IMR-90 (cell line): ENCODE measurements around the gene PTPRN2. TPM values are rescaled to one million over a fixed set of nuclear protein-coding genes. Genes with fewer than 3 reads are reported as not detected.

Experiments used
- ATAC-seq: fragments of 200-7000 bp; cut with Tn5 transposase; 2 replicates; pipeline ENCODE4 v1.9.1; 2020; ENCODE audit warnings: low read depth, mild to moderate bottlenecking, moderate library complexity
- BruUV-seq: library from RNA; stranded (reverse); fragments of 400-500 nt; replicated peaks from 2 replicates; lab custom pipeline; 2021; lab: Mats Ljungman, UMichigan
- CTCF ChIA-PET: fragments of 300-600 bp; formaldehyde crosslinking; extraction: SDS; loops from one replicate; lab custom pipeline; 2021; ENCODE audit warnings: antibody characterized with exemption; lab: Yijun Ruan, JAX
- POLR2A ChIA-PET: fragments of 300-600 bp; sonication (Branson Sonifier 250); formaldehyde crosslinking; loops from one replicate; lab custom pipeline; 2022; ENCODE audit warnings: antibody characterized with exemption; ENCODE audit not compliant: unreplicated experiment; lab: Charles Lee
- DNase-seq: peaks from one replicate; pipeline ENCODE4 v3.0.0; 2013
- H2AFZ ChIP-seq: replicated peaks from 2 replicates; pipeline ENCODE3; 2013; ENCODE audit warnings: low read length, mild to moderate bottlenecking; ENCODE audit not compliant: poor library complexity
- H2AK5ac ChIP-seq: 2 replicates; pipeline ENCODE4 v1.6.1; 2013; ENCODE audit warnings: low read depth, low read length, inconsistent platforms
- H2AK9ac ChIP-seq: replicated peaks from 2 replicates; pipeline ENCODE3; 2013; ENCODE audit warnings: mild to moderate bottlenecking, low read depth, low read length, moderate library complexity; ENCODE audit not compliant: poor library complexity
- H2BK120ac ChIP-seq: 2 replicates; pipeline ENCODE4 v1.6.1; 2013; ENCODE audit warnings: low read depth, low read length, inconsistent platforms
- H2BK15ac ChIP-seq: 3 replicates; pipeline ENCODE4 v1.6.1; 2013; ENCODE audit warnings: low read depth, low read length, inconsistent platforms
- H2BK20ac ChIP-seq: 2 replicates; pipeline ENCODE4 v1.6.1; 2013; ENCODE audit warnings: low read depth, mild to moderate bottlenecking, inconsistent platforms, low read length, moderate library complexity
- H2BK5ac ChIP-seq: 2 replicates; pipeline ENCODE4 v1.6.1; 2013; ENCODE audit warnings: mild to moderate bottlenecking, low read depth, low read length, inconsistent platforms; ENCODE audit not compliant: poor library complexity, severe bottlenecking
- H3K14ac ChIP-seq: replicated peaks from 2 replicates; pipeline ENCODE4 v1.6.1; 2013; ENCODE audit warnings: low read depth, low read length, inconsistent platforms
- H3K18ac ChIP-seq: 2 replicates; pipeline ENCODE4 v1.6.1; 2013; ENCODE audit warnings: low read depth, low read length, control low read depth
- H3K23ac ChIP-seq: 2 replicates; pipeline ENCODE4 v1.6.1; 2013; ENCODE audit warnings: low read depth, low read length, inconsistent platforms
- H3K27ac ChIP-seq: 2 replicates; pipeline ENCODE4 v1.5.1; 2013; ENCODE audit warnings: mild to moderate bottlenecking, control low read depth, low read length; ENCODE audit not compliant: insufficient read depth
- H3K27me3 ChIP-seq: 2 replicates; pipeline ENCODE4 v1.6.1; 2013; ENCODE audit warnings: low read length; ENCODE audit not compliant: control insufficient read depth, insufficient read depth
- H3K36me3 ChIP-seq: 2 replicates; pipeline ENCODE4 v1.6.1; 2013; ENCODE audit warnings: low read length, mixed read lengths; ENCODE audit not compliant: control insufficient read depth, insufficient read depth
- H3K4ac ChIP-seq: 2 replicates; pipeline ENCODE4 v1.6.1; 2013; ENCODE audit warnings: low read depth, low read length, inconsistent platforms
- H3K4me1 ChIP-seq: 2 replicates; pipeline ENCODE4 v1.6.1; 2013; ENCODE audit warnings: low read length, mixed read lengths; ENCODE audit not compliant: control insufficient read depth, insufficient read depth
- H3K4me2 ChIP-seq: 2 replicates; pipeline ENCODE4 v1.6.1; 2013; ENCODE audit warnings: low read depth, mild to moderate bottlenecking, control low read depth, low read length, moderate library complexity
- H3K4me3 ChIP-seq: 2 replicates; pipeline ENCODE4 v1.5.1; 2013; ENCODE audit warnings: low read depth, mild to moderate bottlenecking, control low read depth, low read length, moderate library complexity; ENCODE audit not compliant: insufficient read depth
- H3K56ac ChIP-seq: 2 replicates; pipeline ENCODE4 v1.6.1; 2013; ENCODE audit warnings: low read length, inconsistent platforms; ENCODE audit not compliant: insufficient read depth; ENCODE audit errors: extremely low read depth
- H3K79me1 ChIP-seq, 2 experiments: 2 replicates each; pipeline ENCODE4 v1.6.1; 2013; ENCODE audit warnings: low read length in 2 of 2, inconsistent platforms in 1 of 2, low read depth in 1 of 2
- H3K9ac ChIP-seq: 2 replicates; pipeline ENCODE4 v1.6.1; 2013; ENCODE audit warnings: low read depth, low read length, control low read depth
- H3K9me1 ChIP-seq: 2 replicates; pipeline ENCODE4 v1.6.1; 2013; ENCODE audit warnings: low read length, inconsistent platforms; ENCODE audit not compliant: insufficient read depth
- H3K9me3 ChIP-seq: 2 replicates; pipeline ENCODE4 v1.6.1; 2013; ENCODE audit warnings: low read length; ENCODE audit not compliant: control insufficient read depth, insufficient read depth
- H4K20me1 ChIP-seq: 2 replicates; pipeline ENCODE4 v1.6.1; 2013; ENCODE audit warnings: low read length, inconsistent platforms; ENCODE audit not compliant: insufficient read depth
- H4K5ac ChIP-seq: 2 replicates; pipeline ENCODE4 v1.6.1; 2013; ENCODE audit warnings: mild to moderate bottlenecking, low read depth, low read length, control low read depth
- H4K8ac ChIP-seq, 2 experiments: 2 replicates each; pipeline ENCODE4 v1.6.1; 2013; ENCODE audit warnings: low read depth in 2 of 2, low read length in 2 of 2, control low read depth in 1 of 2, inconsistent platforms in 1 of 2
- H4K91ac ChIP-seq: 2 replicates; pipeline ENCODE4 v1.6.1; 2013; ENCODE audit warnings: low read depth, low read length, inconsistent platforms; ENCODE audit not compliant: insufficient read depth
- CEBPB ChIP-seq: IDR thresholded peaks from 2 replicates; pipeline ENCODE4 v1.6.1; 2012; ENCODE audit warnings: low read depth, low read length, improper control_type of control experiment
- CHD1 ChIP-seq: IDR thresholded peaks from 2 replicates; pipeline ENCODE4 v1.6.1; 2012; ENCODE audit warnings: low read depth, low read length, improper control_type of control experiment
- CTCF ChIP-seq: conservative IDR thresholded peaks from 2 replicates; pipeline ENCODE4 v1.5.1; 2012; ENCODE audit warnings: mild to moderate bottlenecking, low read depth, low read length, improper control_type of control experiment
- ELK1 ChIP-seq: fragments of 150-350 bp; IDR thresholded peaks from 2 replicates; pipeline ENCODE4 v1.6.1; 2016; ENCODE audit warnings: low read depth, mild to moderate bottlenecking, low read length, moderate library complexity, borderline replicate concordance
- FOS ChIP-seq: fragments of 150-350 bp; IDR thresholded peaks from 2 replicates; pipeline ENCODE4 v1.6.1; 2016; ENCODE audit warnings: low read depth, low read length
- MAFK ChIP-seq: IDR thresholded peaks from 2 replicates; pipeline ENCODE4 v1.6.1; 2012; ENCODE audit warnings: low read depth, low read length, improper control_type of control experiment
- POLR2A ChIP-seq: IDR thresholded peaks from 2 replicates; pipeline ENCODE4 v1.6.1; 2012; ENCODE audit warnings: mild to moderate bottlenecking, low read depth, low read length
- RAD21 ChIP-seq: IDR thresholded peaks from 2 replicates; pipeline ENCODE4 v1.6.1; 2012; ENCODE audit warnings: low read length, improper control_type of control experiment
- RCOR1 ChIP-seq: IDR thresholded peaks from 2 replicates; pipeline ENCODE4 v1.6.1; 2012; ENCODE audit warnings: mild to moderate bottlenecking, low read length, improper control_type of control experiment; ENCODE audit not compliant: insufficient replicate concordance
- RFX5 ChIP-seq: IDR thresholded peaks from 2 replicates; pipeline ENCODE4 v1.8.0; 2012; ENCODE audit warnings: low read depth, mild to moderate bottlenecking, low read length, moderate library complexity
- WGBS, 2 experiments: methylation state at CpG; one replicate each; pipeline versions ENCODE4 v1.1.5 to v1.1.7; 2013; ENCODE audit warnings: missing lambda C conversion rate in 2 of 2; ENCODE audit not compliant: insufficient read length in 1 of 2; ENCODE audit errors: extremely low coverage in 2 of 2; 5-methylcytosine and 5-hydroxymethylcytosine counted together
- dilution Hi-C: fragments of 300-500 bp; cut with HindIII; formaldehyde crosslinking; loops from one replicate; pipeline ENCODE4 v1.14.3; 2018; ENCODE audit warnings: low sequenced_read_pairs; ENCODE audit not compliant: unreplicated experiment
- in situ Hi-C: fragments of 300-500 bp; cut with MboI; formaldehyde crosslinking; loops from 3 replicates; pipeline ENCODE4 v1.14.3; 2019; ENCODE audit warnings: low sequenced_read_pairs, inconsistent platforms, mixed read lengths
- intact Hi-C: fragments of 100-400 bp; cut with micrococcal nuclease; formaldehyde crosslinking; loops from 2 replicates; pipeline ENCODE4 v1.10.0; 2022
- polyA plus RNA-seq, 3 experiments: library from polyadenylated mRNA; depleted of rRNA; stranded (reverse); fragments of >200 nt; gene quantifications; 2 replicates each; pipeline ENCODE4 v1.2.3, GENCODE V29; 2012; ENCODE audit warnings: low replicate concordance in 1 of 3
- total RNA-seq: library from RNA; depleted of rRNA; stranded (reverse); fragments of >200 nt; gene quantifications from 2 replicates; pipeline ENCODE4 v1.2.3, GENCODE V29; 2012

The PTPRN2 gene
- total and polyA plus RNA-seq, 2 of the 4 experiments (the other 2 are of a cell fraction), result 0.03 TPM; not detected in 1

GRCh38 chr7:158252837-158253669 lies 334.6 kb downstream of the PTPRN2 start:
- Histone ChIP-seq H2AFZ (no peak overlapping the region), H2AK5ac (no peak overlapping the region), H4K20me1 (no peaks in the 10 kb centered on the region), H3K4ac (no peak overlapping the region), H3K18ac (no peak overlapping the region), H3K9me1 (no peaks in the 10 kb centered on the region), H4K8ac (no peak overlapping the region), H3K14ac (no peak overlapping the region), H4K5ac (no peak overlapping the region), H4K91ac (no peak overlapping the region), H3K4me2 (no peak overlapping the region), H2BK120ac (no peak overlapping the region), H3K27ac (no peak overlapping the region), H2BK5ac (no peak overlapping the region), H3K79me1 (no peaks in the 10 kb centered on the region), H3K9ac (no peak overlapping the region), H3K27me3 (no peaks in the 10 kb centered on the region), H3K56ac (no peak overlapping the region), H2BK15ac (no peak overlapping the region), H3K23ac (no peak overlapping the region), H3K9me3 (peaks cover 61% of the 10 kb centered on the region), H3K36me3 (no peaks in the 10 kb centered on the region), H2BK20ac (no peak overlapping the region), H3K4me1 (no peaks in the 10 kb centered on the region), H2AK9ac (no peak overlapping the region), H3K4me3 (no peak overlapping the region)
- in situ Hi-C loops, result no loop called here
- ATAC-seq (no peak), DNase-seq (no peak)
- no TSS peak for BruUV-seq
- intact Hi-C loops, result no loop called here
- no peak for TF ChIP-seq MAFK
- TF ChIP-seq ELK1, result no peak
- TF ChIP-seq RAD21, result no peak
- no peak for TF ChIP-seq CEBPB
- no peak for TF ChIP-seq CTCF
- no peak for TF ChIP-seq POLR2A
- no peak for TF ChIP-seq CHD1
- no peak for TF ChIP-seq FOS
- TF ChIP-seq RFX5, result no peak
- TF ChIP-seq RCOR1, result no peak
- dilution Hi-C loops, result no loop called here
- POLR2A ChIA-PET, result no interaction called here
- CTCF ChIA-PET, result no interaction called here
- 75% methylated on average over 22 of the region's 34 CpGs; no CpG with 5 or more reads in 1 of the 2 experiments for WGBS, 2 experiments
